ENCODE data around the gene COL20A1.

- TF ChIP-seq POLR2A (IDR thresholded peaks at IDR 0.05; ENCODE audit: low read length): no peak
- no peak for TF ChIP-seq GATA1 (IDR thresholded peaks at IDR 0.05; ENCODE audit: low read depth, low read length)
Measured at GRCh38 chr20:63368151-63368550, 75.2 kb downstream of the COL20A1 start.
